Endothelial cell of umbilical vein (primary cell): ENCODE measurements around the gene RSPO3. TPM values are rescaled to one million over a fixed set of nuclear protein-coding genes. Genes with fewer than 3 reads are reported as not detected.
"Not testable (repeated sequence)": the region's sequence is repeated elsewhere in the genome, so short reads cannot be mapped to it uniquely, and the experiment has no call there.

Experiments used
- BruUV-seq: library from RNA; stranded (reverse); fragments of 400-500 nt; replicated peaks from 2 replicates; lab custom pipeline; 2021; lab: Mats Ljungman, UMichigan
- CTCF ChIA-PET: fragments of 300-600, 350-600 bp; sonication (Branson Sonifier 250); formaldehyde crosslinking; loops from one replicate; lab custom pipeline; 2021; ENCODE audit warnings: antibody characterized with exemption, inconsistent platforms; lab: Charles Lee
- POLR2A ChIA-PET: fragments of 300-600, 350-600 bp; sonication (Branson Sonifier 250); formaldehyde crosslinking; loops from one replicate; lab custom pipeline; 2021; ENCODE audit warnings: antibody characterized with exemption, inconsistent platforms; lab: Charles Lee
- DNase-seq: peaks from one replicate; pipeline ENCODE4 v3.0.0-alpha.2; 2011; ENCODE audit warnings: low read depth, low spot score
- FAIRE-seq: peaks from 2 replicates; lab custom pipeline; 2011; peaks lifted over from hg19 to GRCh38; lab: Jason Lieb, UNC
- H2AFZ ChIP-seq: 2 replicates; pipeline ENCODE4 v1.6.0; 2012; ENCODE audit warnings: low read depth, low read length, control low read depth, inconsistent platforms
- H3K27ac ChIP-seq: 2 replicates; pipeline ENCODE4 v1.5.1; 2011; ENCODE audit warnings: low read depth, mild to moderate bottlenecking, control low read depth, low read length, moderate library complexity; ENCODE audit not compliant: insufficient read depth
- H3K27me3 ChIP-seq, 2 experiments: 2 replicates each; pipeline versions ENCODE4 v1.6.0 to v1.6.1; 2011; ENCODE audit warnings: low read length in 2 of 2, mixed read lengths in 1 of 2; ENCODE audit not compliant: control insufficient read depth in 2 of 2, insufficient read depth in 2 of 2
- H3K36me3 ChIP-seq, 2 experiments: 2 replicates in 1 of 2; 3 replicates in 1 of 2; pipeline ENCODE4 v1.5.1; 2011; ENCODE audit warnings: low read length in 2 of 2, mild to moderate bottlenecking in 1 of 2, moderate library complexity in 1 of 2; ENCODE audit not compliant: control insufficient read depth in 2 of 2, insufficient read depth in 2 of 2; ENCODE audit errors: extremely low read depth in 1 of 2
- H3K4me1 ChIP-seq: 3 replicates; pipeline ENCODE4 v1.5.1; 2011; ENCODE audit warnings: mild to moderate bottlenecking, low read length; ENCODE audit not compliant: control insufficient read depth, insufficient read depth; ENCODE audit errors: extremely low read depth
- H3K4me2 ChIP-seq: 2 replicates; pipeline ENCODE4 v1.6.1; 2011; ENCODE audit warnings: low read length, control low read depth, mixed read lengths; ENCODE audit not compliant: insufficient read depth
- H3K4me3 ChIP-seq, 3 experiments: fragments of 200-600 bp in 1 of 3; sonication (generic), shearing (Covaris generic) in 1 of 3; replicated peaks in 1 of 3; 2 replicates each; pipeline ENCODE4 v1.5.1; 2011 to 2016; ENCODE audit warnings: control low read depth in 3 of 3, low read length in 3 of 3, mild to moderate bottlenecking in 2 of 3, inconsistent platforms in 1 of 3, low read depth in 1 of 3, moderate library complexity in 1 of 3; ENCODE audit not compliant: insufficient read depth in 1 of 3
- H3K79me2 ChIP-seq: 2 replicates; pipeline ENCODE4 v1.6.0; 2012; ENCODE audit warnings: low read length, inconsistent platforms; ENCODE audit not compliant: control insufficient read depth, insufficient read depth
- H3K9ac ChIP-seq: replicated peaks from 2 replicates; pipeline ENCODE3; 2011; ENCODE audit warnings: low read length, control low read depth; ENCODE audit not compliant: insufficient read depth; ENCODE audit errors: extremely low read depth
- H3K9me1 ChIP-seq: replicated peaks from 3 replicates; pipeline ENCODE4 v1.6.0; 2011; ENCODE audit warnings: mild to moderate bottlenecking, low read length; ENCODE audit not compliant: control insufficient read depth, insufficient read depth; ENCODE audit errors: extremely low read depth
- H3K9me3 ChIP-seq: replicated peaks from 2 replicates; pipeline ENCODE4 v1.5.1; 2012; ENCODE audit warnings: low read length, inconsistent platforms; ENCODE audit not compliant: control insufficient read depth, insufficient read depth
- H4K20me1 ChIP-seq: replicated peaks from 2 replicates; pipeline ENCODE3; 2011; ENCODE audit warnings: mild to moderate bottlenecking, low read length; ENCODE audit not compliant: control insufficient read depth, insufficient read depth; ENCODE audit errors: extremely low read depth
- EZH2 ChIP-seq: IDR thresholded peaks from 2 replicates; pipeline ENCODE4 v1.6.1; 2012; ENCODE audit warnings: borderline replicate concordance, low read depth, mild to moderate bottlenecking, moderate library complexity, low read length, inconsistent platforms; ENCODE audit not compliant: severe bottlenecking
- FOS ChIP-seq: IDR thresholded peaks from 2 replicates; pipeline ENCODE4 v1.6.1; 2011; ENCODE audit warnings: mild to moderate bottlenecking, low read length, moderate library complexity, borderline replicate concordance; ENCODE audit not compliant: insufficient read depth
- GATA2 ChIP-seq: IDR thresholded peaks from 2 replicates; pipeline ENCODE4 v1.7.0; 2011; ENCODE audit warnings: low read depth, mild to moderate bottlenecking, moderate library complexity, mixed read lengths, low read length; ENCODE audit not compliant: insufficient read length, insufficient read depth
- JUN ChIP-seq: IDR thresholded peaks from 2 replicates; pipeline ENCODE4 v1.6.1; 2011; ENCODE audit warnings: borderline replicate concordance, low read depth; ENCODE audit not compliant: insufficient read length, insufficient read depth
- MYC ChIP-seq: IDR thresholded peaks from one replicate; pipeline ENCODE4 v1.6.1; 2011; ENCODE audit warnings: mild to moderate bottlenecking, low read depth, low read length
- POLR2A ChIP-seq: IDR thresholded peaks from 2 replicates; pipeline ENCODE4 v1.6.1; 2012; ENCODE audit warnings: low read depth, mild to moderate bottlenecking, control low read depth, low read length
- POLR2AphosphoS5 ChIP-seq: IDR thresholded peaks from 2 replicates; pipeline ENCODE4 v1.6.1; 2012; ENCODE audit warnings: low read depth, mild to moderate bottlenecking, control low read depth, low read length, moderate library complexity; ENCODE audit not compliant: insufficient read depth
- dilution Hi-C: fragments of 300-500 bp; cut with MboI; formaldehyde crosslinking; loops from one replicate; pipeline ENCODE4 v1.15.0; 2019; ENCODE audit warnings: low sequenced_read_pairs; ENCODE audit not compliant: extremely low pct_ligation_motif_present
- intact Hi-C: fragments of 100-400 bp; cut with micrococcal nuclease; formaldehyde crosslinking; loops from one replicate; pipeline ENCODE4 v1.10.0; 2022
- polyA plus RNA-seq, 4 experiments: library from polyadenylated mRNA; depleted of rRNA in 3 of 4; stranded (reverse) in 3 of 4; unstranded in 1 of 4; fragments of >200 nt; gene quantifications; 2 replicates each; pipeline versions ENCODE4 v1.2.1 to v1.2.3, GENCODE V29; 2011 to 2012; ENCODE audit warnings: missing spikeins in 1 of 4
- total RNA-seq: library from RNA; stranded (reverse); gene quantifications from 2 replicates; pipeline ENCODE4 v1.2.3, GENCODE V29; 2021
- TF ChIP-seq, protein P1 (sequence below): IDR thresholded peaks from 2 replicates; pipeline ENCODE4 v1.6.1; 2011; ENCODE audit not compliant: insufficient read depth, insufficient read length
- TF ChIP-seq, protein P2 (sequence below), 2 donors: IDR thresholded peaks; 1 replicate in 1 of 2; 2 replicates in 1 of 2; pipeline ENCODE4 v1.5.1; 2011; ENCODE audit warnings: low read length in 2 of 2, mild to moderate bottlenecking in 2 of 2, moderate library complexity in 2 of 2, control low read depth in 1 of 2, inconsistent platforms in 1 of 2, low read depth in 1 of 2; ENCODE audit not compliant: insufficient read depth in 1 of 2; ENCODE audit errors: extremely low read depth in 1 of 2

Gene RSPO3
- total and polyA plus RNA-seq, 2 donors (not counting 3 experiments of a cell fraction or from before 2014, with no cell fraction given), result 1.8 to 11.1 TPM

DNA sequence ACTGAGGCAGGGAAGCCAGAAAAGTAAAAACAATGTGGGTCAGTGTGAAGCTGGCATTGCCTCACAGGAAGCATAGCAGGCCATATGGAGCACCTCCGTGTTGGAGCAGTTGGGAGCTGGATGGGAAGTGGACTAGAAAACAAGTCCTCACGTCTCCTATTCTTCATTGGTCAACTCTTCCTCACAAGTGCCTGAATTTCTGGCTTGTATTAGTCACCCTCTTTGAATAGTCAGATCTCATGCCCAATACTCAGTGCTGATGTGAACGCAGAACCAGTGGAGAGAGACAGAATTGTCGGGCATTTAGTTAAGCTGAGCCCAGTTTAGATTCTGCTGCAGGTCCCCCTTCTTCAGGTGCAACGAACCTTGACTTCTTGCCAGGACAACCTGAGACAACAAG lies 22.3 kb upstream of the RSPO3 start:
- Histone ChIP-seq H3K9me3 (no peaks in the 10 kb centered on the region), H3K4me3 (no peak overlapping the region), H3K4me2 (no peak overlapping the region), H4K20me1 (no peaks in the 10 kb centered on the region), H3K9me1 (no peaks in the 10 kb centered on the region), H2AFZ (no peak overlapping the region), H3K27me3 (no peaks in the 10 kb centered on the region), H3K79me2 (no peaks in the 10 kb centered on the region), H3K4me1 (no peaks in the 10 kb centered on the region), H3K36me3 (no peaks in the 10 kb centered on the region), H3K27ac (no peak overlapping the region), H3K9ac (no peak overlapping the region)
- dilution Hi-C loops (no loop called here), intact Hi-C loops (no loop called here)
- ChIA-PET POLR2A (no interaction called here), CTCF (interaction anchor here (0.6 to 1.7 kb wide), 5 partner anchors 9 to 920 kb away, joined by 3 to 5 read pairs (median 3); no protein-coding TSS in a partner anchor)
- no TSS peak for BruUV-seq
- FAIRE-seq (no peak), DNase-seq (no peak)
- TF ChIP-seq MYC (no peak), GATA2 (no peak), POLR2AphosphoS5 (no peak), EZH2 (no peak), FOS (no peak), POLR2A (no peak), JUN (no peak)
- TF ChIP-seq, protein P1, sequence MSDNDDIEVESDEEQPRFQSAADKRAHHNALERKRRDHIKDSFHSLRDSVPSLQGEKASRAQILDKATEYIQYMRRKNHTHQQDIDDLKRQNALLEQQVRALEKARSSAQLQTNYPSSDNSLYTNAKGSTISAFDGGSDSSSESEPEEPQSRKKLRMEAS, result no peak
- TF ChIP-seq, protein P2, sequence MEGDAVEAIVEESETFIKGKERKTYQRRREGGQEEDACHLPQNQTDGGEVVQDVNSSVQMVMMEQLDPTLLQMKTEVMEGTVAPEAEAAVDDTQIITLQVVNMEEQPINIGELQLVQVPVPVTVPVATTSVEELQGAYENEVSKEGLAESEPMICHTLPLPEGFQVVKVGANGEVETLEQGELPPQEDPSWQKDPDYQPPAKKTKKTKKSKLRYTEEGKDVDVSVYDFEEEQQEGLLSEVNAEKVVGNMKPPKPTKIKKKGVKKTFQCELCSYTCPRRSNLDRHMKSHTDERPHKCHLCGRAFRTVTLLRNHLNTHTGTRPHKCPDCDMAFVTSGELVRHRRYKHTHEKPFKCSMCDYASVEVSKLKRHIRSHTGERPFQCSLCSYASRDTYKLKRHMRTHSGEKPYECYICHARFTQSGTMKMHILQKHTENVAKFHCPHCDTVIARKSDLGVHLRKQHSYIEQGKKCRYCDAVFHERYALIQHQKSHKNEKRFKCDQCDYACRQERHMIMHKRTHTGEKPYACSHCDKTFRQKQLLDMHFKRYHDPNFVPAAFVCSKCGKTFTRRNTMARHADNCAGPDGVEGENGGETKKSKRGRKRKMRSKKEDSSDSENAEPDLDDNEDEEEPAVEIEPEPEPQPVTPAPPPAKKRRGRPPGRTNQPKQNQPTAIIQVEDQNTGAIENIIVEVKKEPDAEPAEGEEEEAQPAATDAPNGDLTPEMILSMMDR (IDR thresholded peaks at IDR 0.05; ENCODE audit: extremely low read depth in 1 of 2, insufficient read depth in 1 of 2, low read depth in 1 of 2, low read length in 2 of 2), result no peak

DNA sequence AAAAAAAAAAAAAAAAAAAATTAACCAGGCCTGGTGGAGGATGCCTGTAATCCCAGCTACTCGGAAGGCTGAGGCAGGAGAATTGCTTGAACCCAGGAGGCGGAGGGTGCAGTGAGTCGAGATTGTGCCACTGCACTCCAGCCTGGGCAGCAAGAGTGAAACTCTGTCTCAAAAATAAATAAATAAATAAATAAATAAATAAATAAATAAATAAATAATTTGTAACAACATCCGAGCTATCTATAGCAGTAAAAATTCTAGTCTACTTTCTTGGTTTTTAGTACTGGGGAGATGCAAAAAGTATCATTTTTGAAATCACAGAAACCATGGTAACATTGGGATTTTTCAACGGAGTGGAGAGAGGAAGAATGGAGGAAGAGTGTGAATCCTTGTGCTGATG lies 21.0 kb upstream of the RSPO3 start:
- intact Hi-C loops, FAIRE-seq: not testable (repeated sequence)

More for the DNA sequence above, 21.0 kb upstream of the RSPO3 start:
- POLR2A ChIA-PET, H3K4me1 ChIP-seq, H4K20me1 ChIP-seq, H3K27ac ChIP-seq, H3K79me2 ChIP-seq, H3K9ac ChIP-seq, H3K9me1 ChIP-seq, dilution Hi-C loops, BruUV-seq, H3K4me2 ChIP-seq, H3K4me3 ChIP-seq, H3K9me3 ChIP-seq, H3K27me3 ChIP-seq, DNase-seq, H2AFZ ChIP-seq, H3K36me3 ChIP-seq: not testable (repeated sequence)
- CTCF ChIA-PET, result interaction anchor here (1.0 kb wide), 1 partner anchor 293 kb away, joined by 3 read pairs; no protein-coding TSS in a partner anchor
